Measurements from ENCODE around the gene PKHD1.

- peak; percentile 61 to 76 (median 70) for TF ChIP-seq CTCF (IDR thresholded peaks at IDR 0.05)
- no peak for TF ChIP-seq POLR2A (IDR thresholded peaks at IDR 0.05)
Measured at GRCh38 chr6:52049252-52050050, 38.0 kb downstream of the PKHD1 start.
